RWPE1 (cell line): ENCODE results near the gene CSTF3.

Source experiments
- CTCF ChIA-PET: fragments of 350-600 bp; sonication (Branson Sonifier 250); formaldehyde crosslinking; extraction: SDS; loops from one replicate; lab custom pipeline; 2021; lab: Yijun Ruan, JAX
- POLR2A ChIA-PET: fragments of 400-600 bp; formaldehyde crosslinking; extraction: SDS; loops from one replicate; lab custom pipeline; 2020; ENCODE audit warnings: antibody characterized with exemption; ENCODE audit not compliant: low non-redundant PET; lab: Yijun Ruan, JAX
- DNase-seq: peaks from one replicate; pipeline ENCODE4 v3.0.0; 2012; ENCODE audit warnings: low spot score
- H3K27ac ChIP-seq: fragments of 450-650 bp; 2 replicates; pipeline ENCODE4 v1.5.1; 2017
- TF ChIP-seq, protein P1 (sequence below): fragments of 450-650 bp; conservative IDR thresholded peaks from 2 replicates; pipeline ENCODE4 v1.5.1; 2017; ENCODE audit warnings: low read depth, mild to moderate bottlenecking

The CSTF3 gene

DNA sequence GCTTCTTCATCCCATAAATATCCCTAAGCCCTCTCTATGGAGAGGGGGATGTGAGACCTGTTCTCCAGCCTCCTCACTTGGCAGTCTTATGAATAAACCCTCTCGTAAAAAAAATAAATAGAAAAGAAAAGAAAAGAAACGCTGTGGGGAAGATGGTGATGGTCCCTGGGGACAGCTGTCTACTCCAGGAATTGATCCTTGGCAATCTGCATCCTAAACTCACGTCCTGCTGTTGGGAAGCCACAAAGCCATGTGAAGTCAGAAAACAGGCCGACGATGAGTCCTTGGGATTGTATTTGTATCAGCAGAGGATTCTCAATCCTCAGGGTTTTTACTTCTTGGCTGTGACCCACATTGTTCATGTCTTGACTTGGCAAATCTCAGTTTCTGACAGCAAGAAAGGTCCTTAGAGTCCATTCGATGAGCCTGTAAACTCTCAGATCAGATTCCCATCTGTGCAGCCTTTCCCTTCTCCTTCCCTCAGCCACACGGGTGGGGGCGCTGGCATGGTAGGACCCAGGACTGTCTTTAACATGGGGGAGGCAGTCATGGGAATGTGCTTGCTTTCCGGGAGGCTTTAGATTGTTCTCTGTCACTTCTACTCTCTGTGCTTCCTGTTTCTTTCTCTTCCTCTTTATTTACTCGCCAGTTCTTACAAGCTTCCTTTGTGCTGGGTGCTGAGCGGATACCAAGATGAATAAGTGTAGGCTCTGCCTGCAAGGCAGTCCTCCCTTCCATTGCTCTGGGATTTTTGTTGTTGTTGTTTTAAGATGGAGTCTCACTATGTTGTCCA lies 97.1 kb downstream of the CSTF3 start:
- TF ChIP-seq, protein P1, sequence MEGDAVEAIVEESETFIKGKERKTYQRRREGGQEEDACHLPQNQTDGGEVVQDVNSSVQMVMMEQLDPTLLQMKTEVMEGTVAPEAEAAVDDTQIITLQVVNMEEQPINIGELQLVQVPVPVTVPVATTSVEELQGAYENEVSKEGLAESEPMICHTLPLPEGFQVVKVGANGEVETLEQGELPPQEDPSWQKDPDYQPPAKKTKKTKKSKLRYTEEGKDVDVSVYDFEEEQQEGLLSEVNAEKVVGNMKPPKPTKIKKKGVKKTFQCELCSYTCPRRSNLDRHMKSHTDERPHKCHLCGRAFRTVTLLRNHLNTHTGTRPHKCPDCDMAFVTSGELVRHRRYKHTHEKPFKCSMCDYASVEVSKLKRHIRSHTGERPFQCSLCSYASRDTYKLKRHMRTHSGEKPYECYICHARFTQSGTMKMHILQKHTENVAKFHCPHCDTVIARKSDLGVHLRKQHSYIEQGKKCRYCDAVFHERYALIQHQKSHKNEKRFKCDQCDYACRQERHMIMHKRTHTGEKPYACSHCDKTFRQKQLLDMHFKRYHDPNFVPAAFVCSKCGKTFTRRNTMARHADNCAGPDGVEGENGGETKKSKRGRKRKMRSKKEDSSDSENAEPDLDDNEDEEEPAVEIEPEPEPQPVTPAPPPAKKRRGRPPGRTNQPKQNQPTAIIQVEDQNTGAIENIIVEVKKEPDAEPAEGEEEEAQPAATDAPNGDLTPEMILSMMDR, result no peak
- POLR2A ChIA-PET, result no interaction called here
- no peak for DNase-seq
- CTCF ChIA-PET, result interaction anchor here (0.6 to 1.8 kb wide), 5 partner anchors 9 to 865 kb away, joined by 3 to 6 read pairs (median 3); partner anchors contain the start of gene TCP11L1
- peak overlapping the region; percentile 69 for H3K27ac ChIP-seq

DNA sequence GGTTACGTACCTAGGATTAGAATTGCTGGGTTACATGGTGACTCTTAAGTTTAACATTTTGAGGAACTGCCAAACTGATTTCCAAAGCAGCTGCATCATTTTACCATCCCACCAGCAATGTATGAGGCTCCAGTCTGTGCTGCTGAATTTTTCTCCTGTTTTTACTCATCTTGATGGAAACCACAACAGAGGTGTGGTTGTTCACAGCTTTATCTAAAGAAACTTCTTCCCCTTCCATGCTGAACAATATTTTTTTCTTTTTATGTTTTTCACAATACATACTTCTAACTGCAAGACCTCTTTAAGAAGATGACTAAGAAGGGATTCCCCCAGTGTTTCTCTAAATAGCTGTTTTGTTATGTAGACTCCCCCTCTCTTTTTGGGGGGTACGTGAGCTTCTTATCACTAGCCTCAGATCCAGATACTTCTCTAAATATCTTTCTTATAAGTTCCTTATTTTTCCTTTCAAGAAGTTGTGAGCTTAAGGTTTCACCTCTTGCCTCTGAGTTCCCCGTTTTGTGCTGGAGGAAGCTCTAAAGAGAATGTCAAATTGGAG lies 97.9 kb downstream of the CSTF3 start:
- TF ChIP-seq, protein P1, result no peak
- DNase-seq, result no peak
- H3K27ac ChIP-seq, result no peak overlapping the region
- CTCF ChIA-PET, result interaction anchor here (0.6 to 0.7 kb wide), 2 partner anchors 14 to 1272 kb away, joined by 3 read pairs; no protein-coding TSS in a partner anchor
- POLR2A ChIA-PET, result no interaction called here

DNA sequence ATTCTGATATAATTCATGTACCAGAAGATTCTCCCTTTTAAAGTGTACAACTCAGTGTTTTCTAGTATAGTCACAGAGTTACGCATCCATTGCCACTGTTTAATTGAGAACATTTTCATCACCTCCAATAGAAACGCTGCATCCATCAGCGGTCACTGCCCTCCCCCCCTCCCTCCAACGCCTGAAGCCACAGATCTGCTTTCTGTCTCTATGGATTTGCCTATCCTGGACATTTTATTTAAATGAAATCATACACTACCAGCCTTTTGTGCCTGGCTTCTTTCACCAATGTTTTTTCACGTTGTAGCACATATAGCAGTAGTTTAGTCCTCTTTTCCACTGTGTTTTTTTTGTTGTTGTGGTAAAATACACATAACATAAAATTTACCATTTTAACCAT lies 99.1 kb downstream of the CSTF3 start:
- POLR2A ChIA-PET, result no interaction called here
- peak overlapping the region; percentile 97 for H3K27ac ChIP-seq
- peak; percentile 30 for DNase-seq
- CTCF ChIA-PET, result interaction anchor here (0.6 to 0.7 kb wide), 2 partner anchors 11 to 198 kb away, joined by 3 read pairs; no protein-coding TSS in a partner anchor
- TF ChIP-seq, protein P1, result no peak

DNA sequence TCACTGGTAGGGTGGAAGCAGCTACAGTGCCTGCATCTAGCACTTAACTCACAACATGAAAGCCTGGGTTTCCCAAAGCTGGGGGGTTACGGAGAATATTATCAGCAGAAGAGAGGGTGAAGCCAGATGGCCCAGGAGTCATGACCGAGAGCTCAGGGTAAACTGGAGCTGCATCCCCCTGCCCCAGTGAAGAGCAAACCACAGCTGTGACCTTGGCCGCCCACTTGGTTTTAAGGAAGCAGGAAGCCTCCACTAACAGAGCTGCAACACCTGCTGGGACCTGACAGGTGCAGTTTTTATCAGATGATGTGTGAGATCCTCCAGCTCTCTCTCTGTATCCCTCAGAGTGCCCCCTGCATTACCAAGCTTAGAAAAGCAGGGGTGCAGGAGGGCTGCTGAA lies 101.0 kb downstream of the CSTF3 start:
- TF ChIP-seq, protein P1, result no peak
- H3K27ac ChIP-seq, result peak overlapping the region; percentile 97
- POLR2A ChIA-PET, result no interaction called here
- CTCF ChIA-PET, result interaction anchor here (0.6 to 0.7 kb wide), 3 partner anchors 230 to 651 kb away, joined by 3 read pairs; no protein-coding TSS in a partner anchor
- DNase-seq, result no peak

DNA sequence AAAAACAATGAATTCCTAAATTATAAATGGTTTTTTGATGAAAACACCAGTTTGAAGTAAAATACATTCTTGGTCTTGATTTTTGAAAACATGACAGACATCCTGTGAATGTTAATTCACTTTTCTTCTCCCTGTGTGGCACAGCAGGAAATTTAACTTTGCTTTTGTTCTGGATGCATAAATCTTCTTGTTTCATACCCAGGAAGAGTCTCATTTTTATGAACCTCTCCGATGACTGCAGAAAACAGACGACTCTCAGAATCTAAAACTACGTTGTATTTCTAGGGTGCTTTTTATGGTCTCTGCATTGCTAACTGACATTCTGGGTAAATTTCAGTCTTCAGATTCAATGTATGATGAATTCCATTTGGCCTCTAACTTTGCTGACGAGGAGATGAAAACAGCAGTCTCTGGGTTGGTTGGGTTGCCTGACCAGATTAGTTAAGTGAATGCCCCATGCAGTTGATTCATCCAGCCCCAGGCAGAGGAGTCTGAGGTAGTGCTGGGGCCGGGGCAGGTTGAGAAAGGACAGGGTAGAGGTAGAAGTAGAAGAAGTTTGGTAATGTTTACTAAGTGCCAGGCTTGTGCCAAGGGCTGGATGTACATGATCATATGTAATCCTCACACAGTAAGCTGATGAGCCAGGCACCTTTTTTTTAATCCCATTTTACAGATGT lies 101.8 kb downstream of the CSTF3 start:
- ChIA-PET CTCF (interaction anchor here (0.6 kb wide), 1 partner anchor 235 kb away, joined by 3 read pairs; no protein-coding TSS in a partner anchor), POLR2A (no interaction called here)
- DNase-seq, result peak; percentile 52
- peak overlapping the region; percentile 97 for H3K27ac ChIP-seq
- TF ChIP-seq, protein P1, result no peak

DNA sequence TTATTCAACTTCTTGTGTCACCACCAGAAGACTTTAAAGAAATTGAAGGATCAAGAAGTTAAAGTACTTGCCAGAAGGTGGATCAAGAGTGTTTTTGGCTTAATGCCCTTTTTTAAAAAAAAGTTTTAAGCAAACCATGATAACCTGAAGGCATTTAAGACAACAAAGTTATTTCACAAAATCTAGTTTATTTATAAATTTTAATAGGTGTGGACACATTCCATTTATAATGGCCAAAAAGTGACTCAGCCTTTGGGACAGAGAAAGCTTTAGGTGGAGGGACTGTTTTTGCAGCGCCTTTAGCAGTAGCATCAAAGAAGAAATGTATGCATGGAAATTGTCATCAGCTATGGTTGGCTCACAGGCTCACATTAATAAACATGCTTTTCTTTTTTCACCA lies 104.0 kb downstream of the CSTF3 start:
- no peak overlapping the region for H3K27ac ChIP-seq
- no peak for DNase-seq
- POLR2A ChIA-PET, result no interaction called here
- CTCF ChIA-PET, result interaction anchor here (0.6 kb wide), 1 partner anchor 8 kb away, joined by 4 read pairs; no protein-coding TSS in a partner anchor
- TF ChIP-seq, protein P1, result no peak
